Measurements from ENCODE around the gene KRT82. TPM values are rescaled to one million over a fixed set of nuclear protein-coding genes. Genes with fewer than 3 reads are reported as not detected.
"Not testable (repeated sequence)": the region's sequence is repeated elsewhere in the genome, so short reads cannot be mapped to it uniquely, and the experiment has no call there.

Gene KRT82
- total and polyA plus RNA-seq, 8 donors: not detected

GRCh38 chr12:52411815-52412214, 5.7 kb upstream of the KRT82 start:
- DNase-seq: no peak
- H3K4me1 ChIP-seq: no peaks in the 10 kb centered on the region
- no peak for ATAC-seq
- H3K27ac ChIP-seq: no peak overlapping the region
- intact Hi-C loops (cut with DNase I): no loop called here
- H3K4me3 ChIP-seq: no peak overlapping the region
- H3K27me3 ChIP-seq: peaks cover 0 to 22% of the 10 kb centered on the region in 2 donors
- H3K36me3 ChIP-seq: no peaks in the 10 kb centered on the region
- H3K9me3 ChIP-seq: no peaks in the 10 kb centered on the region
- no peak for TF ChIP-seq CTCF (IDR thresholded peaks at IDR 0.05)

GRCh38 chr12:52410589-52411248, 4.6 kb upstream of the KRT82 start:
- H3K27ac ChIP-seq; DNase-seq; H3K4me3 ChIP-seq; intact Hi-C loops (cut with DNase I); H3K4me1 ChIP-seq; ATAC-seq; H3K36me3 ChIP-seq; H3K9me3 ChIP-seq: not testable (repeated sequence)
- peaks cover 0 to 31% of the 10 kb centered on the region in 2 donors for H3K27me3 ChIP-seq

GRCh38 chr12:52407918-52408317, 1.8 kb upstream of the KRT82 start:
- no peak for TF ChIP-seq CTCF (IDR thresholded peaks at IDR 0.05)
- no peaks in the 10 kb centered on the region for H3K4me1 ChIP-seq
- H3K4me3 ChIP-seq: no peak overlapping the region
- H3K9me3 ChIP-seq: no peaks in the 10 kb centered on the region
- H3K27ac ChIP-seq: no peak overlapping the region
- ATAC-seq (no peak), DNase-seq (peak in 1 of 4 donors; percentile 66)
- intact Hi-C loops (cut with DNase I): no loop called here
- H3K27me3 ChIP-seq: peaks cover 0 to 23% of the 10 kb centered on the region in 2 donors
- no peaks in the 10 kb centered on the region for H3K36me3 ChIP-seq

- no peaks in the 10 kb centered on the region for H3K4me1 ChIP-seq
- no peak for TF ChIP-seq CTCF (IDR thresholded peaks at IDR 0.05)
- no peak overlapping the region for H3K27ac ChIP-seq
- no peak for ATAC-seq
- H3K36me3 ChIP-seq: no peaks in the 10 kb centered on the region
- H3K9me3 ChIP-seq: no peaks in the 10 kb centered on the region
- DNase-seq: no peak
- intact Hi-C loops (cut with DNase I): no loop called here
- H3K4me3 ChIP-seq: no peak overlapping the region
- peaks cover 0 to 22% of the 10 kb centered on the region in 2 donors for H3K27me3 ChIP-seq
Observed at GRCh38 chr12:52404951-52405350, 1.2 kb downstream of the KRT82 start.

GRCh38 chr12:52403561-52403960, 2.6 kb downstream of the KRT82 start:
- intact Hi-C loops (cut with DNase I): no loop called here
- DNase-seq: peak in 1 of 4 donors; percentile 68

More at GRCh38 chr12:52403561-52403960, 2.6 kb downstream of the KRT82 start:
- H3K4me1 ChIP-seq: no peaks in the 10 kb centered on the region
- H3K27ac ChIP-seq: no peak overlapping the region
- peaks cover 0 to 36% of the 10 kb centered on the region in 2 donors for H3K27me3 ChIP-seq
- no peak for TF ChIP-seq CTCF (IDR thresholded peaks at IDR 0.05)
- H3K36me3 ChIP-seq: no peaks in the 10 kb centered on the region
- no peak overlapping the region for H3K4me3 ChIP-seq
- no peak for ATAC-seq
- H3K9me3 ChIP-seq: no peaks in the 10 kb centered on the region

Measured in left lung (tissue), 10 donors.